ENCODE results near the gene ADAMTS13. TPM values are rescaled to one million over a fixed set of nuclear protein-coding genes. Genes with fewer than 3 reads are reported as not detected.

The ADAMTS13 gene
- total RNA-seq, 4 donors from 2014 or later: 4.4 to 13.2 (median 5.7) TPM

GRCh38 chr9:133439337-133439736 lies 17.2 kb downstream of the ADAMTS13 start:
- Histone ChIP-seq H3K4me3 (no peak overlapping the region), H3K9me3 (no peaks in the 10 kb centered on the region), H3K27ac (no peak overlapping the region), H3K4me1 (no peaks in the 10 kb centered on the region), H3K27me3 (no peaks in the 10 kb centered on the region), H3K36me3 (no peaks in the 10 kb centered on the region)
- TF ChIP-seq POLR2A (IDR thresholded peaks at IDR 0.05): no peak
- TF ChIP-seq CTCF (IDR thresholded peaks at IDR 0.05): no peak
- no peak for DNase-seq

- Histone ChIP-seq H3K36me3 (no peaks in the 10 kb centered on the region), H3K9me3 (no peaks in the 10 kb centered on the region), H3K4me3 (no peak overlapping the region), H3K27ac (peak overlapping the region in 2 of 4 donors; percentile 42 to 46), H3K27me3 (no peaks in the 10 kb centered on the region), H3K4me1 (no peaks in the 10 kb centered on the region)
- peak in 2 of 3 donors; percentile 64 to 71 for DNase-seq
- no peak for TF ChIP-seq CTCF (IDR thresholded peaks at IDR 0.05)
- TF ChIP-seq POLR2A (IDR thresholded peaks at IDR 0.05): no peak
These were observed 18.7 kb downstream of the ADAMTS13 start for GRCh38 chr9:133440874-133441273.

GRCh38 chr9:133441571-133441970 lies 19.4 kb downstream of the ADAMTS13 start:
- no peaks in the 10 kb centered on the region for H3K4me1 ChIP-seq
- H3K36me3 ChIP-seq: no peaks in the 10 kb centered on the region
- TF ChIP-seq POLR2A (IDR thresholded peaks at IDR 0.05) (no peak), CTCF (IDR thresholded peaks at IDR 0.05) (no peak)
- no peak overlapping the region for H3K4me3 ChIP-seq
- H3K27ac ChIP-seq: peak overlapping the region in 1 of 4 donors; percentile 42
- no peaks in the 10 kb centered on the region for H3K9me3 ChIP-seq
- no peaks in the 10 kb centered on the region for H3K27me3 ChIP-seq
- DNase-seq: no peak

GRCh38 chr9:133443248-133443647 lies 21.1 kb downstream of the ADAMTS13 start:
- Histone ChIP-seq H3K36me3 (no peaks in the 10 kb centered on the region), H3K4me1 (no peaks in the 10 kb centered on the region), H3K9me3 (no peaks in the 10 kb centered on the region), H3K4me3 (no peak overlapping the region), H3K27me3 (no peaks in the 10 kb centered on the region), H3K27ac (no peak overlapping the region)
- no peak for TF ChIP-seq POLR2A (IDR thresholded peaks at IDR 0.05)
- TF ChIP-seq CTCF (IDR thresholded peaks at IDR 0.05): no peak
- DNase-seq: no peak

GRCh38 chr9:133443982-133444381 lies 21.8 kb downstream of the ADAMTS13 start:
- H3K36me3 ChIP-seq: no peaks in the 10 kb centered on the region
- TF ChIP-seq CTCF (IDR thresholded peaks at IDR 0.05) (no peak), POLR2A (IDR thresholded peaks at IDR 0.05) (no peak)
- no peak overlapping the region for H3K27ac ChIP-seq
- no peak overlapping the region for H3K4me3 ChIP-seq
- no peaks in the 10 kb centered on the region for H3K4me1 ChIP-seq
- DNase-seq: no peak
- no peaks in the 10 kb centered on the region for H3K27me3 ChIP-seq
- no peaks in the 10 kb centered on the region for H3K9me3 ChIP-seq

All from Peyer's patch (tissue), 4 donors.